A549 (cell line): ENCODE measurements around the gene ZXDC. TPM values are rescaled to one million over a fixed set of nuclear protein-coding genes. Genes with fewer than 3 reads are reported as not detected.

Experiments
- ATAC-seq, 2 experiments: fragments of 200-7000 bp in 1 of 2; fragments of >200 bp in 1 of 2; cut with Nextera tagmentation in 1 of 2; cut with Tn5 transposase in 1 of 2; 3 replicates each; pipeline versions ENCODE4 v1.8.0 to v1.9.1; 2018 to 2020; ENCODE audit warnings: mild to moderate bottlenecking in 1 of 2, moderate library complexity in 1 of 2
- CTCF ChIA-PET: fragments of 300-600 bp; sonication (Branson Sonifier 250); formaldehyde crosslinking; extraction: SDS; loops from one replicate; lab custom pipeline; 2021; ENCODE audit warnings: antibody characterized with exemption, inconsistent platforms; lab: Yijun Ruan, JAX
- POLR2A ChIA-PET: fragments of 350-600 bp; formaldehyde crosslinking; extraction: SDS; loops from one replicate; lab custom pipeline; 2021; ENCODE audit warnings: antibody characterized with exemption, inconsistent platforms; lab: Yijun Ruan, JAX
- DNase-seq, 2 experiments: peaks; one replicate each; pipeline versions ENCODE4 v3.0.0 to v3.0.0-alpha.2; 2011 to 2016; ENCODE audit warnings: low read depth in 1 of 2, low spot score in 1 of 2
- FAIRE-seq: peaks from 2 replicates; lab custom pipeline; 2011; peaks lifted over from hg19 to GRCh38; lab: Jason Lieb, UNC
- H3K27ac ChIP-seq, 2 experiments: fragments of >200 bp; sonication (Bioruptor Twin); formaldehyde crosslinking; 3 replicates each; pipeline ENCODE4 v1.5.1; 2016 to 2017
- H3K4me1 ChIP-seq: fragments of >200 bp; sonication (Bioruptor Twin); formaldehyde crosslinking; 3 replicates; pipeline ENCODE4 v1.6.1; 2016
- H3K4me2 ChIP-seq: fragments of >200 bp; sonication (Bioruptor Twin); formaldehyde crosslinking; 3 replicates; pipeline ENCODE4 v1.6.1; 2016
- H3K4me3 ChIP-seq: fragments of >200 bp; sonication (Bioruptor Twin); formaldehyde crosslinking; 3 replicates; pipeline ENCODE4 v1.5.1; 2016
- H3K9me3 ChIP-seq: fragments of >200 bp; sonication (Bioruptor Twin); formaldehyde crosslinking; 3 replicates; pipeline ENCODE4 v1.6.1; 2016
- CEBPB ChIP-seq, 2 experiments: fragments of >200 bp in 1 of 2; sonication (Bioruptor Twin) in 1 of 2; formaldehyde crosslinking in 1 of 2; IDR thresholded peaks; 2 replicates each; pipeline ENCODE4 v1.6.1; 2012 to 2016
- CHD2 ChIP-seq: fragments of 150-350 bp; IDR thresholded peaks from 2 replicates; pipeline ENCODE4 v1.6.1; 2014; ENCODE audit warnings: low read length; ENCODE audit not compliant: partially characterized antibody
- EHF ChIP-seq: fragments of 250-450 bp; sonication (Bioruptor Pico); IDR thresholded peaks from 2 replicates; pipeline ENCODE4 v1.5.0; 2020; ENCODE audit warnings: mild to moderate bottlenecking
- FOXS1 ChIP-seq: fragments of 250-450 bp; sonication (Bioruptor Pico); IDR thresholded peaks from 2 replicates; pipeline ENCODE4 v1.5.0; 2020; ENCODE audit warnings: mild to moderate bottlenecking, moderate library complexity
- GATA3 ChIP-seq: IDR thresholded peaks from 2 replicates; pipeline ENCODE4 v1.6.1; 2012; ENCODE audit warnings: borderline replicate concordance
- HDAC2 ChIP-seq: fragments of 200-600 bp; sonication (generic); IDR thresholded peaks from 2 replicates; pipeline ENCODE4 v1.6.1; 2016
- HOXB13 ChIP-seq: fragments of 250-450 bp; sonication (Bioruptor Pico); IDR thresholded peaks from 2 replicates; pipeline ENCODE4 v1.5.0; 2020; ENCODE audit warnings: low read depth, mild to moderate bottlenecking, moderate library complexity
- JUN ChIP-seq, 2 experiments: fragments of >200 bp; sonication (Bioruptor Twin); formaldehyde crosslinking; IDR thresholded peaks; 2 replicates in 1 of 2; 3 replicates in 1 of 2; pipeline ENCODE4 v1.6.1; 2016 to 2017
- JUNB ChIP-seq: fragments of >200 bp; sonication (Bioruptor Twin); formaldehyde crosslinking; IDR thresholded peaks from 2 replicates; pipeline ENCODE4 v1.6.1; 2016
- KDM5A ChIP-seq: fragments of 200-600 bp; sonication (generic); IDR thresholded peaks from 2 replicates; pipeline ENCODE4 v1.6.1; 2016; ENCODE audit warnings: antibody characterized with exemption, mild to moderate bottlenecking
- NR3C1 ChIP-seq: fragments of >200 bp; sonication (Bioruptor Twin); formaldehyde crosslinking; IDR thresholded peaks from 3 replicates; pipeline ENCODE4 v1.6.1; 2017
- PHF8 ChIP-seq: fragments of 200-600 bp; sonication (generic); IDR thresholded peaks from 2 replicates; pipeline ENCODE4 v1.6.1; 2016; ENCODE audit warnings: low read depth, mild to moderate bottlenecking, antibody characterized with exemption, moderate library complexity, borderline replicate concordance
- RAD21 ChIP-seq, 2 experiments: fragments of >200 bp in 1 of 2; sonication (Bioruptor Twin) in 1 of 2; formaldehyde crosslinking in 1 of 2; IDR thresholded peaks in 1 of 2; conservative IDR thresholded peaks in 1 of 2; 2 replicates in 1 of 2; 3 replicates in 1 of 2; pipeline ENCODE4 v1.6.1; 2012 to 2018; ENCODE audit warnings: inconsistent platforms in 1 of 2
- RCOR1 ChIP-seq: fragments of 150-350 bp; IDR thresholded peaks from 2 replicates; pipeline ENCODE4 v1.6.1; 2014; ENCODE audit warnings: antibody characterized with exemption, low read length, low read depth
- SMC3 ChIP-seq: fragments of >200 bp; sonication (Bioruptor Twin); formaldehyde crosslinking; IDR thresholded peaks from 3 replicates; pipeline ENCODE4 v1.6.1; 2018; ENCODE audit warnings: inconsistent platforms
- ZC3H11A ChIP-seq: fragments of 450-650 bp; IDR thresholded peaks from 2 replicates; pipeline ENCODE4 v1.6.1; 2014; ENCODE audit warnings: antibody characterized with exemption, mild to moderate bottlenecking
- ZSCAN20 ChIP-seq: fragments of 250-450 bp; sonication (Bioruptor Pico); IDR thresholded peaks from 2 replicates; pipeline ENCODE4 v1.8.0; 2022; ENCODE audit warnings: mild to moderate bottlenecking, moderate library complexity
- WGBS: methylation state at CpG from one replicate; pipeline ENCODE4 v1.1.6; 2017; ENCODE audit errors: missing lambda C conversion rate; 5-methylcytosine and 5-hydroxymethylcytosine counted together
- polyA plus RNA-seq, 4 experiments: library from polyadenylated mRNA; depleted of rRNA in 3 of 4; stranded (reverse); fragments of >200 nt; fragmentation: RNase III in 1 of 4; extraction: RNeasy Plus Mini Kit Qiagen cat#74134 plus additional on column Dnase treatment in 1 of 4; gene quantifications; 2 replicates in 3 of 4; 3 replicates in 1 of 4; pipeline ENCODE4 v1.2.3, GENCODE V29; 2011 to 2017
- TF ChIP-seq, protein P1 (sequence below): fragments of 200-600 bp; sonication (generic); IDR thresholded peaks from 2 replicates; pipeline ENCODE4 v1.6.1; 2016; ENCODE audit warnings: antibody characterized with exemption, mild to moderate bottlenecking, moderate library complexity
- TF ChIP-seq, protein P2 (sequence below): IDR thresholded peaks from 2 replicates; pipeline ENCODE4 v1.6.1; 2012
- TF ChIP-seq, protein P3 (sequence below): fragments of >200 bp; sonication (Bioruptor Twin); formaldehyde crosslinking; IDR thresholded peaks from 3 replicates; pipeline ENCODE4 v1.5.1; 2016
- TF ChIP-seq, protein P4 (sequence below): fragments of 150-350 bp; IDR thresholded peaks from 2 replicates; pipeline ENCODE4 v1.6.1; 2014; ENCODE audit warnings: low read depth, mild to moderate bottlenecking, low read length
- TF ChIP-seq, protein P5 (sequence below): fragments of >200 bp; sonication (Bioruptor Twin); formaldehyde crosslinking; IDR thresholded peaks from 3 replicates; pipeline ENCODE4 v1.6.1; 2016

ZXDC gene
- polyA plus RNA-seq, 2 of the 4 experiments (the other 2 are of a cell fraction) = 6.0 to 8.5 TPM

DNA sequence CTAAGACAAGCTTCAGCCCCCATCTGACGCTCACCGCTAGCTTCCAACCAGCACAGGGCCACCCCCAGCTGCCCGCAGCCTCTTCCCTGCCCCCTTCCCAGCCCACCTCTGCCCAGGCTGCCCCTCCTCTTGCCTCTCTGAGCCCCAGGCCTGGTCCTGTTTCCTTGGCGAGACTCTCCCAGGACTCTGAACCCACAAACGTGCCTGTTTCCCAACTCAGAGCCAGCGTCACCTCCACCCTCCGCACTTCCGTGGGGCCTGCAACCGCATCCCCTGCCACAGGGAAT is 35.0 kb downstream of the ZXDC start:
- Histone ChIP-seq H3K4me2 (no peak overlapping the region), H3K4me3 (no peak overlapping the region), H3K4me1 (no peaks in the 10 kb centered on the region), H3K27ac (no peak overlapping the region), H3K9me3 (no peaks in the 10 kb centered on the region)
- WGBS = 96% methylated on average over 9 of the region's 9 CpGs
- ATAC-seq (no peak), FAIRE-seq (no peak), DNase-seq (no peak)
- POLR2A ChIA-PET = no interaction called here
- CTCF ChIA-PET = interaction anchor here (1.0 kb wide), 1 partner anchor 306 kb away, joined by 3 read pairs; no protein-coding TSS in a partner anchor
- TF ChIP-seq, protein P1, sequence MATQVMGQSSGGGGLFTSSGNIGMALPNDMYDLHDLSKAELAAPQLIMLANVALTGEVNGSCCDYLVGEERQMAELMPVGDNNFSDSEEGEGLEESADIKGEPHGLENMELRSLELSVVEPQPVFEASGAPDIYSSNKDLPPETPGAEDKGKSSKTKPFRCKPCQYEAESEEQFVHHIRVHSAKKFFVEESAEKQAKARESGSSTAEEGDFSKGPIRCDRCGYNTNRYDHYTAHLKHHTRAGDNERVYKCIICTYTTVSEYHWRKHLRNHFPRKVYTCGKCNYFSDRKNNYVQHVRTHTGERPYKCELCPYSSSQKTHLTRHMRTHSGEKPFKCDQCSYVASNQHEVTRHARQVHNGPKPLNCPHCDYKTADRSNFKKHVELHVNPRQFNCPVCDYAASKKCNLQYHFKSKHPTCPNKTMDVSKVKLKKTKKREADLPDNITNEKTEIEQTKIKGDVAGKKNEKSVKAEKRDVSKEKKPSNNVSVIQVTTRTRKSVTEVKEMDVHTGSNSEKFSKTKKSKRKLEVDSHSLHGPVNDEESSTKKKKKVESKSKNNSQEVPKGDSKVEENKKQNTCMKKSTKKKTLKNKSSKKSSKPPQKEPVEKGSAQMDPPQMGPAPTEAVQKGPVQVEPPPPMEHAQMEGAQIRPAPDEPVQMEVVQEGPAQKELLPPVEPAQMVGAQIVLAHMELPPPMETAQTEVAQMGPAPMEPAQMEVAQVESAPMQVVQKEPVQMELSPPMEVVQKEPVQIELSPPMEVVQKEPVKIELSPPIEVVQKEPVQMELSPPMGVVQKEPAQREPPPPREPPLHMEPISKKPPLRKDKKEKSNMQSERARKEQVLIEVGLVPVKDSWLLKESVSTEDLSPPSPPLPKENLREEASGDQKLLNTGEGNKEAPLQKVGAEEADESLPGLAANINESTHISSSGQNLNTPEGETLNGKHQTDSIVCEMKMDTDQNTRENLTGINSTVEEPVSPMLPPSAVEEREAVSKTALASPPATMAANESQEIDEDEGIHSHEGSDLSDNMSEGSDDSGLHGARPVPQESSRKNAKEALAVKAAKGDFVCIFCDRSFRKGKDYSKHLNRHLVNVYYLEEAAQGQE = no peak
- TF ChIP-seq GATA3 (no peak), CHD2 (no peak), FOXS1 (CRISPR knock-in tag) (no peak), JUN (IDR thresholded peaks at IDR 0.05) (no peak), HOXB13 (CRISPR knock-in tag) (no peak), CEBPB (IDR thresholded peaks at IDR 0.05) (no peak), HDAC2 (no peak)
- TF ChIP-seq, protein P2, sequence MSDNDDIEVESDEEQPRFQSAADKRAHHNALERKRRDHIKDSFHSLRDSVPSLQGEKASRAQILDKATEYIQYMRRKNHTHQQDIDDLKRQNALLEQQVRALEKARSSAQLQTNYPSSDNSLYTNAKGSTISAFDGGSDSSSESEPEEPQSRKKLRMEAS = no peak

DNA sequence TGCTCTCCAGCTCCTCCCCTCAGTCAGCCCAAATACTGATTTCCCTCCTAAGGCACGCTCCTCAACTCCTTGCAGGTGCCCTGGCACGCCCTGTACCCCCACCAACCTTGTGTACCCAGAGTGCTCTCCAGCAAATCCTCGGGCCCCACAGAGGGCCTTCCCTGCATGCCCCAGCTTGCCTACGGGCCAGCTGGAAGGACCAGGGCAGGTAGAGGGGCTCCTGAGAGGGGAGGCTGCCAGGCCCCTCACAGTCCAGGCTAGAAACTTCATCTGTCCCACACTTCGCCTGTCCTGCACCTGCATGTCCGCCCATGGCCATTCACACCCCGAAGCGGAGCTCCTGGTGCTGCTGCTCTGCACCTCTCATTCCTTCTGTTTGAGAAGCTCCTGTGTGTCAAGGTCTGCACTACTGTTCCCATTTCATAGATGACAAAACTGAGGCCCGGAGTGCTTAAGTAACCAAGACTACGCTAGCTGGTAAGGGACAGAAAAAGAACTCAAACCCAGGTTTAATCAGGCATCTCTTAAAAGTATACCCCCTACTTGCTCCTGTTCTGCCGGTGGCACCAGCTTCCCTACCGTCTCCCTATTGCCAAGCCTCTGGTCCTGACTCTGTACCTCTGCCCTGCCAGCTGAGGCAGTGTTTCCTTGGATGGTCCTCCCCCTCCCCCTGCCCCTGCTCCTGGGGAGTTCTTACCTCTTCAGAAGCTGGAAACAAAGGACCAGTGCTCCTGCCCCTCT is 35.6 kb downstream of the ZXDC start:
- H3K4me2 ChIP-seq = no peak overlapping the region
- 88% methylated on average over 9 of the region's 12 CpGs for WGBS
- FAIRE-seq (no peak), DNase-seq (no peak), ATAC-seq (no peak)
- CTCF ChIA-PET = interaction anchor here (1.0 to 1.1 kb wide), 2 partner anchors 240 to 306 kb away, joined by 3 read pairs; no protein-coding TSS in a partner anchor
- POLR2A ChIA-PET = no interaction called here
- no peaks in the 10 kb centered on the region for H3K4me1 ChIP-seq
- H3K9me3 ChIP-seq = no peaks in the 10 kb centered on the region
- TF ChIP-seq, protein P3, sequence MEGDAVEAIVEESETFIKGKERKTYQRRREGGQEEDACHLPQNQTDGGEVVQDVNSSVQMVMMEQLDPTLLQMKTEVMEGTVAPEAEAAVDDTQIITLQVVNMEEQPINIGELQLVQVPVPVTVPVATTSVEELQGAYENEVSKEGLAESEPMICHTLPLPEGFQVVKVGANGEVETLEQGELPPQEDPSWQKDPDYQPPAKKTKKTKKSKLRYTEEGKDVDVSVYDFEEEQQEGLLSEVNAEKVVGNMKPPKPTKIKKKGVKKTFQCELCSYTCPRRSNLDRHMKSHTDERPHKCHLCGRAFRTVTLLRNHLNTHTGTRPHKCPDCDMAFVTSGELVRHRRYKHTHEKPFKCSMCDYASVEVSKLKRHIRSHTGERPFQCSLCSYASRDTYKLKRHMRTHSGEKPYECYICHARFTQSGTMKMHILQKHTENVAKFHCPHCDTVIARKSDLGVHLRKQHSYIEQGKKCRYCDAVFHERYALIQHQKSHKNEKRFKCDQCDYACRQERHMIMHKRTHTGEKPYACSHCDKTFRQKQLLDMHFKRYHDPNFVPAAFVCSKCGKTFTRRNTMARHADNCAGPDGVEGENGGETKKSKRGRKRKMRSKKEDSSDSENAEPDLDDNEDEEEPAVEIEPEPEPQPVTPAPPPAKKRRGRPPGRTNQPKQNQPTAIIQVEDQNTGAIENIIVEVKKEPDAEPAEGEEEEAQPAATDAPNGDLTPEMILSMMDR = no peak
- TF ChIP-seq ZC3H11A (no peak), PHF8 (no peak), HOXB13 (CRISPR knock-in tag) (no peak), CHD2 (no peak)
- H3K27ac ChIP-seq = no peak overlapping the region
- no peak overlapping the region for H3K4me3 ChIP-seq

DNA sequence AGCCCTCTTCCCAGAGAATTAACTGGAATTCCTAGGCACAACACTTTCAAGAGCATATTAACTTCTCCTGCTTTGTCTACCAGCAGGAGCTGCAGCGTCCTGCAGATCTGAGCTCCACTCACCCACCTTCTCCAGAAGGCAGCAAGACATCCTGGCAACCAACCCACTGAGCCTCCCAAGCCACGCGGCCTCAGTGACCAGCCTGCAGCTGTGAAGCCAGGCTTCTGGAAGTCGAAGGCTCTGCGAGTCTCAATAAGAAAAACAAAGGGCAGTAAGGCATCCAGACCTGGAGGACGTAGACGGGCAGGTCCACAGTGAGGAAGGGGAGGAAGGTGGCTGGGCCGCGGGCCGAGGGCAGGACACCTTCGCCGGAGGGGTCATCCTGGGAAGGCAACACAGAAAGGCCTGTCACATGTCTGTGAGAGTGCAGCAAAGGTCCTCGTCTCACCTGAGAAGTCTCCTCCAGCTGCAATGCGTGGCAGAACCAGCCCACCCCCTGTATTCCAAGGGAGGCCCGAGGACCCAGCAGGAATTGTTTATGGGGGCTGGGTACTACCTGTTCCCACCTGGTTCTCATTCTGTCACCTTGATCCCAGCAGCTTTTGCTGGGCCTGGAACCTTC is 36.2 kb downstream of the ZXDC start:
- no peaks in the 10 kb centered on the region for H3K9me3 ChIP-seq
- TF ChIP-seq EHF (CRISPR knock-in tag) (no peak), HOXB13 (CRISPR knock-in tag) (no peak), ZSCAN20 (CRISPR knock-in tag) (no peak), SMC3 (no peak), RCOR1 (no peak), KDM5A (no peak), JUNB (no peak), RAD21 (conservative IDR thresholded peaks at IDR 0.05 in 1 of 2, IDR thresholded peaks at IDR 0.05 in 1 of 2) (no peak), NR3C1 (no peak), GATA3 (no peak)
- TF ChIP-seq, protein P4, sequence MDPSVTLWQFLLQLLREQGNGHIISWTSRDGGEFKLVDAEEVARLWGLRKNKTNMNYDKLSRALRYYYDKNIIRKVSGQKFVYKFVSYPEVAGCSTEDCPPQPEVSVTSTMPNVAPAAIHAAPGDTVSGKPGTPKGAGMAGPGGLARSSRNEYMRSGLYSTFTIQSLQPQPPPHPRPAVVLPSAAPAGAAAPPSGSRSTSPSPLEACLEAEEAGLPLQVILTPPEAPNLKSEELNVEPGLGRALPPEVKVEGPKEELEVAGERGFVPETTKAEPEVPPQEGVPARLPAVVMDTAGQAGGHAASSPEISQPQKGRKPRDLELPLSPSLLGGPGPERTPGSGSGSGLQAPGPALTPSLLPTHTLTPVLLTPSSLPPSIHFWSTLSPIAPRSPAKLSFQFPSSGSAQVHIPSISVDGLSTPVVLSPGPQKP = no peak
- TF ChIP-seq, protein P5, sequence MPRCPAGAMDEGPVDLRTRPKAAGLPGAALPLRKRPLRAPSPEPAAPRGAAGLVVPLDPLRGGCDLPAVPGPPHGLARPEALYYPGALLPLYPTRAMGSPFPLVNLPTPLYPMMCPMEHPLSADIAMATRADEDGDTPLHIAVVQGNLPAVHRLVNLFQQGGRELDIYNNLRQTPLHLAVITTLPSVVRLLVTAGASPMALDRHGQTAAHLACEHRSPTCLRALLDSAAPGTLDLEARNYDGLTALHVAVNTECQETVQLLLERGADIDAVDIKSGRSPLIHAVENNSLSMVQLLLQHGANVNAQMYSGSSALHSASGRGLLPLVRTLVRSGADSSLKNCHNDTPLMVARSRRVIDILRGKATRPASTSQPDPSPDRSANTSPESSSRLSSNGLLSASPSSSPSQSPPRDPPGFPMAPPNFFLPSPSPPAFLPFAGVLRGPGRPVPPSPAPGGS = no peak
- POLR2A ChIA-PET = no interaction called here

More for the DNA sequence above, 36.2 kb downstream of the ZXDC start:
- Histone ChIP-seq H3K4me3 (no peak overlapping the region), H3K4me1 (no peaks in the 10 kb centered on the region), H3K4me2 (no peak overlapping the region), H3K27ac (no peak overlapping the region)
- DNase-seq (no peak), ATAC-seq (no peak), FAIRE-seq (no peak)
- CTCF ChIA-PET = interaction anchor here (0.8 to 1.1 kb wide), 3 partner anchors 9 to 240 kb away, joined by 3 read pairs; no protein-coding TSS in a partner anchor
- WGBS = 90% methylated on average over 15 of the region's 15 CpGs
